SU-DHL-6 (cell line): Measurements from ENCODE around the gene CMTM7.

Source experiments
- CTCF ChIP-seq: fragments of 200-600 bp; sonication (generic); IDR thresholded peaks from one replicate; pipeline ENCODE4 v1.5.1; 2017; ENCODE audit warnings: antibody characterized with exemption, mild to moderate bottlenecking, low read length, moderate library complexity; ENCODE audit not compliant: insufficient read depth, poor library complexity, severe bottlenecking
- EZH2phosphoT487 ChIP-seq: fragments of 200-600 bp; sonication (generic), shearing (Covaris generic); conservative IDR thresholded peaks from 2 replicates; pipeline ENCODE4 v1.6.1; 2018; ENCODE audit warnings: mild to moderate bottlenecking, antibody characterized with exemption, low read length, moderate library complexity, mixed read lengths

- no peak for TF ChIP-seq EZH2phosphoT487
- no peak for TF ChIP-seq CTCF
Observed at GRCh38 chr3:32354362-32354778, 37.3 kb upstream of the CMTM7 start.
